SK-N-SH treated with all-trans-retinoic acid at 6 μM for 48 hours (cell line): ENCODE data around the gene FHIT.

Source experiments
- ATAC-seq: fragments of 200-7000 bp; cut with Tn5 transposase; 3 replicates; pipeline ENCODE4 v1.9.1; 2020; ENCODE audit warnings: mild to moderate bottlenecking, moderate library complexity
- ARNTL ChIP-seq: fragments of 450-650 bp; formaldehyde crosslinking; IDR thresholded peaks from 2 replicates; pipeline ENCODE4 v1.5.0; 2020; ENCODE audit warnings: low read depth, mild to moderate bottlenecking, moderate library complexity, borderline replicate concordance
- BACH2 ChIP-seq: fragments of 250-450 bp; sonication (Bioruptor Pico); IDR thresholded peaks from 2 replicates; pipeline ENCODE4 v1.9.0; 2021; ENCODE audit warnings: mild to moderate bottlenecking, borderline replicate concordance
- CREB5 ChIP-seq: fragments of 250-450 bp; sonication (Bioruptor Pico); IDR thresholded peaks from 2 replicates; pipeline ENCODE4 v1.5.1; 2020; ENCODE audit warnings: low read depth, mild to moderate bottlenecking, moderate library complexity
- CSDC2 ChIP-seq: fragments of 250-450 bp; sonication (Bioruptor Pico); IDR thresholded peaks from 2 replicates; pipeline ENCODE4 v1.5.0; 2020; ENCODE audit warnings: mild to moderate bottlenecking, moderate library complexity
- CSRNP3 ChIP-seq: fragments of 250-450 bp; sonication (Bioruptor Pico); IDR thresholded peaks from 2 replicates; pipeline ENCODE4 v1.5.1; 2021; ENCODE audit warnings: mild to moderate bottlenecking, moderate library complexity
- ESRRG ChIP-seq: fragments of 250-450 bp; sonication (Bioruptor Pico); IDR thresholded peaks from 2 replicates; pipeline ENCODE4 v1.6.1; 2021; ENCODE audit warnings: mild to moderate bottlenecking
- GLIS3 ChIP-seq: fragments of 250-450 bp; sonication (Bioruptor Pico); IDR thresholded peaks from 2 replicates; pipeline ENCODE4 v1.5.0; 2020; ENCODE audit warnings: mild to moderate bottlenecking, moderate library complexity
- ISL1 ChIP-seq: fragments of 250-450 bp; sonication (Bioruptor Pico); IDR thresholded peaks from 2 replicates; pipeline ENCODE4 v2.1.2; 2022; ENCODE audit warnings: mild to moderate bottlenecking, moderate library complexity
- OSR1 ChIP-seq: fragments of 250-450 bp; sonication (Bioruptor Pico); IDR thresholded peaks from 2 replicates; pipeline ENCODE4 v1.8.0; 2022; ENCODE audit warnings: moderate library complexity, mild to moderate bottlenecking, inconsistent platforms
- PATZ1 ChIP-seq: fragments of 250-450 bp; sonication (Bioruptor Pico); IDR thresholded peaks from 2 replicates; pipeline ENCODE4 v1.8.0; 2020; ENCODE audit warnings: mild to moderate bottlenecking, moderate library complexity, borderline replicate concordance
- POU6F1 ChIP-seq: fragments of 250-450 bp; sonication (Bioruptor Pico); IDR thresholded peaks from 2 replicates; pipeline ENCODE4 v1.8.0; 2021; ENCODE audit warnings: low read depth, mild to moderate bottlenecking, moderate library complexity, borderline replicate concordance
- PPARA ChIP-seq: fragments of 250-450 bp; sonication (Bioruptor Pico); IDR thresholded peaks from 2 replicates; pipeline ENCODE4 v1.5.0; 2020; ENCODE audit warnings: mild to moderate bottlenecking, borderline replicate concordance
- SNAI2 ChIP-seq: fragments of 250-450 bp; sonication (Bioruptor Pico); IDR thresholded peaks from 2 replicates; pipeline ENCODE4 v1.5.0; 2020; ENCODE audit warnings: mild to moderate bottlenecking, moderate library complexity
- TCF4 ChIP-seq: fragments of 250-450 bp; sonication (Bioruptor Pico); IDR thresholded peaks from 2 replicates; pipeline ENCODE4 v1.8.0; 2021; ENCODE audit warnings: mild to moderate bottlenecking, moderate library complexity, borderline replicate concordance
- TOX ChIP-seq: fragments of 250-450 bp; sonication (Bioruptor Pico); IDR thresholded peaks from 2 replicates; pipeline ENCODE4 v1.8.0; 2021; ENCODE audit warnings: mild to moderate bottlenecking, moderate library complexity, borderline replicate concordance
- TSHZ2 ChIP-seq: fragments of 250-450 bp; sonication (Bioruptor Pico); IDR thresholded peaks from 2 replicates; pipeline ENCODE4 v1.5.0; 2020; ENCODE audit warnings: mild to moderate bottlenecking, moderate library complexity
- ZC3H10 ChIP-seq: fragments of 250-450 bp; sonication (Bioruptor Pico); IDR thresholded peaks from 2 replicates; pipeline ENCODE4 v1.5.1; 2021; ENCODE audit warnings: mild to moderate bottlenecking, moderate library complexity
- ZFP3 ChIP-seq: fragments of 250-450 bp; sonication (Bioruptor Pico); IDR thresholded peaks from 2 replicates; pipeline ENCODE4 v1.5.0; 2020; ENCODE audit warnings: mild to moderate bottlenecking, moderate library complexity
- ZFP30 ChIP-seq: fragments of 450-650 bp; formaldehyde crosslinking; IDR thresholded peaks from 2 replicates; pipeline ENCODE4 v1.5.0; 2022; ENCODE audit warnings: mild to moderate bottlenecking, moderate library complexity
- ZNF565 ChIP-seq: fragments of 450-650 bp; formaldehyde crosslinking; conservative IDR thresholded peaks from 2 replicates; pipeline ENCODE4 v1.5.0; 2020; ENCODE audit warnings: low read depth, mild to moderate bottlenecking, moderate library complexity
- ZNF8 ChIP-seq: fragments of 450-650 bp; formaldehyde crosslinking; IDR thresholded peaks from 2 replicates; pipeline ENCODE4 v1.5.0; 2020; ENCODE audit warnings: mild to moderate bottlenecking, moderate library complexity

The FHIT gene

GRCh38 chr3:59710554-59710953 is 1540.7 kb downstream of the FHIT start:
- ATAC-seq, result no peak
- TF ChIP-seq ZNF8 (CRISPR knock-in tag), result no peak
- 0 out of 2 replicates have a peak, but pooled peaks have one; percentile 16 for TF ChIP-seq TCF4 (CRISPR knock-in tag)

- TF ChIP-seq TOX (CRISPR knock-in tag) (no peak), CSRNP3 (CRISPR knock-in tag) (no peak), SNAI2 (CRISPR knock-in tag) (no peak), OSR1 (CRISPR knock-in tag) (no peak), ISL1 (no peak), ARNTL (CRISPR knock-in tag) (no peak), CREB5 (CRISPR knock-in tag) (no peak), GLIS3 (no peak), ZFP3 (CRISPR knock-in tag) (no peak), POU6F1 (no peak), ZFP30 (no peak), PPARA (CRISPR knock-in tag) (no peak), ZNF8 (CRISPR knock-in tag) (no peak), ZC3H10 (no peak), TSHZ2 (CRISPR knock-in tag) (no peak), ZNF565 (no peak), TCF4 (CRISPR knock-in tag) (no peak), PATZ1 (no peak), CSDC2 (CRISPR knock-in tag) (no peak)
- ATAC-seq, result no peak
Measured at GRCh38 chr3:59709702-59710553, 1541.3 kb downstream of the FHIT start.

- ATAC-seq, result no peak
- no peak for TF ChIP-seq ZC3H10
- TF ChIP-seq POU6F1, result no peak
- no peak for TF ChIP-seq PATZ1
- no peak for TF ChIP-seq PPARA (CRISPR knock-in tag)
- TF ChIP-seq OSR1 (CRISPR knock-in tag), result no peak
- no peak for TF ChIP-seq ISL1
- TF ChIP-seq ESRRG, result no peak
- no peak for TF ChIP-seq ZNF565
- TF ChIP-seq CREB5 (CRISPR knock-in tag), result no peak
- TF ChIP-seq BACH2 (CRISPR knock-in tag), result no peak
- no peak for TF ChIP-seq TCF4 (CRISPR knock-in tag)
Measured at GRCh38 chr3:59708202-59708601, 1543.0 kb downstream of the FHIT start.
